HFFc6 (cell line): Measurements from ENCODE around the gene DNASE2B. TPM values are rescaled to one million over a fixed set of nuclear protein-coding genes. Genes with fewer than 3 reads are reported as not detected.

Source experiments
- DNase-seq: peaks from one replicate; pipeline ENCODE4 v3.0.0-alpha.2; 2018
- H3K27ac Mint-ChIP-seq: 2 replicates; pipeline ENCODE4 v1.8.0; 2020; ENCODE audit warnings: mild to moderate bottlenecking, mixed read lengths
- H3K27me3 Mint-ChIP-seq: 2 replicates; pipeline ENCODE4 v1.8.0; 2021; ENCODE audit warnings: mild to moderate bottlenecking, moderate library complexity, mixed read lengths; ENCODE audit not compliant: insufficient read depth
- H3K36me3 Mint-ChIP-seq: 2 replicates; pipeline ENCODE4 v1.8.0; 2021; ENCODE audit warnings: low read depth, mixed read lengths
- H3K4me1 Mint-ChIP-seq: 2 replicates; pipeline ENCODE4 v1.8.0; 2020; ENCODE audit warnings: low read depth, mixed read lengths
- H3K4me3 Mint-ChIP-seq: 2 replicates; pipeline ENCODE4 v1.8.0; 2020; ENCODE audit warnings: mild to moderate bottlenecking, moderate library complexity, mixed read lengths
- H3K9me3 Mint-ChIP-seq: 2 replicates; pipeline ENCODE4 v1.8.0; 2020; ENCODE audit warnings: mild to moderate bottlenecking, mixed read lengths
- total RNA-seq, 6 experiments: library from RNA; stranded (reverse); fragmentation: NEBNext Ultra II Directional; extraction: Animal tissue kit (Norgen Biotek cat#: 25700); gene quantifications; 2 replicates in 1 of 6; 3 replicates in 5 of 6; pipeline ENCODE4 v1.2.3, GENCODE V29; 2021
- TF ChIP-seq, protein P1 (sequence below): fragments of 200-600 bp; sonication (generic); IDR thresholded peaks from 2 replicates; pipeline ENCODE4 v1.5.0; 2021; ENCODE audit warnings: antibody characterized with exemption, mild to moderate bottlenecking

DNASE2B gene
- total RNA-seq, 6 experiments from 2014 or later = not detected

DNA sequence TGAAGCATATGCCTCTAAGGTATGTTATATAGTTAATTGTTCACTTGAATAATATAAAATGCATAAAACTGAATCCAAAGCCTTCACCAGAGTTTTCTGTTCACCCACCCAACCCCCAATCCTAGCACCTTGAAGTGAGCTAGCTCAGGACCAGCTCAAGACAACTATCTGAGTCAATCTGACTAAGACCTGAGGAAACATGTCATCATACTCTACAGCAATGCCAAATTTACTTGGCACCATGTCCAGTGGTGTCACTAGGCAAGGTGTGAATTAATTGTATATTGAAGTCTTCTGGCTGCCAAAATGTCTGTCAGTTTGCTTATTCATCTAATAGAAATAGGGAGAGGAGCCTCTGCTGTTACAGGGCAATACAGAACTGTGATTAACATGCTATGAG, 3.8 kb downstream of the DNASE2B start:
- TF ChIP-seq, protein P1, sequence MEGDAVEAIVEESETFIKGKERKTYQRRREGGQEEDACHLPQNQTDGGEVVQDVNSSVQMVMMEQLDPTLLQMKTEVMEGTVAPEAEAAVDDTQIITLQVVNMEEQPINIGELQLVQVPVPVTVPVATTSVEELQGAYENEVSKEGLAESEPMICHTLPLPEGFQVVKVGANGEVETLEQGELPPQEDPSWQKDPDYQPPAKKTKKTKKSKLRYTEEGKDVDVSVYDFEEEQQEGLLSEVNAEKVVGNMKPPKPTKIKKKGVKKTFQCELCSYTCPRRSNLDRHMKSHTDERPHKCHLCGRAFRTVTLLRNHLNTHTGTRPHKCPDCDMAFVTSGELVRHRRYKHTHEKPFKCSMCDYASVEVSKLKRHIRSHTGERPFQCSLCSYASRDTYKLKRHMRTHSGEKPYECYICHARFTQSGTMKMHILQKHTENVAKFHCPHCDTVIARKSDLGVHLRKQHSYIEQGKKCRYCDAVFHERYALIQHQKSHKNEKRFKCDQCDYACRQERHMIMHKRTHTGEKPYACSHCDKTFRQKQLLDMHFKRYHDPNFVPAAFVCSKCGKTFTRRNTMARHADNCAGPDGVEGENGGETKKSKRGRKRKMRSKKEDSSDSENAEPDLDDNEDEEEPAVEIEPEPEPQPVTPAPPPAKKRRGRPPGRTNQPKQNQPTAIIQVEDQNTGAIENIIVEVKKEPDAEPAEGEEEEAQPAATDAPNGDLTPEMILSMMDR = no peak
- H3K4me3 Mint-ChIP-seq = no peak overlapping the region
- H3K27ac Mint-ChIP-seq = no peak overlapping the region
- peak; percentile 1 for DNase-seq
- no peaks in the 10 kb centered on the region; the same call in 1 of the 2 replicates for H3K27me3 Mint-ChIP-seq
- H3K36me3 Mint-ChIP-seq = no peaks in the 10 kb centered on the region
- no peaks in the 10 kb centered on the region for H3K9me3 Mint-ChIP-seq
- H3K4me1 Mint-ChIP-seq = peaks cover 31% of the 10 kb centered on the region

DNA sequence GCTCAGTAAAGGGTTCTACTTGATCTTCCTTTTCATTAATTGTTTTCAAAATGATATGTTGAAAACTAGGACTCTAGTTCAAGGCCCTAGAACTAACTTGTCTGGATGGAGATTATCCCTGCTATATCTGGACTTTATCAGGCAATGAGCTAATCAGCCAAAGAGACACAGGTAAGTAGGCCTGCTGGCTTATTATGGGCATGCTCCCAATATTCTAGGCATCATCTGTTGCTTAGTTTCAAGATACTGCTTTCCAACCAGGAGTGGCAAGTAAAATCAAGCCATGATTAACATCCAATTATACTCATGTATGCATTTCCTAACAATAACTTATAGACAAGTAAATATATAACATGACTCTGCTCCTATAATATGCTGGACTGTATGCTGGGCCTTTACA, 4.2 kb downstream of the DNASE2B start:
- no peak for DNase-seq
- Mint-ChIP-seq H3K4me3 (no peak overlapping the region), H3K4me1 (peaks cover 32% of the 10 kb centered on the region), H3K27me3 (no peaks in the 10 kb centered on the region; the same call in 1 of the 2 replicates), H3K36me3 (no peaks in the 10 kb centered on the region), H3K27ac (no peak overlapping the region), H3K9me3 (no peaks in the 10 kb centered on the region)
- TF ChIP-seq, protein P1 = no peak

DNA sequence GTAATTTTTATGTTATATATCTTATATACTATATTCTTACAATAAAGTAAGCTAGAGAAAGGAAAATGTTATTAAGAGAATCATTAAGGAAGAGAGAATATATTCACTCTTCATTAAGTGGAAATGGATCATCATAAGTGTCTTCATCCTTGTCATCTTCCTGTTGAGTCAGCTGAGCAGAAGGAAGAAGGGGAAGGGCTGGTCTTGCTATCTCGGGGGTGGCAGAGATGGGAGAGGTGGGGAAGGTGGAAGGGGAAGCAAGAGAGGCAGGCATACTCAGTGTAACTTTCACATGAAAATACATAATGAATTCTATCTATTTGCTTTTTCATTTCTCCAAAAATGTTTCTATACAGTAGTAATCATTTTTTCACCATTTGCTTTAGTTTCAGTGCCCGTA, 5.1 kb downstream of the DNASE2B start:
- Mint-ChIP-seq H3K36me3 (no peaks in the 10 kb centered on the region), H3K4me1 (peaks cover 32% of the 10 kb centered on the region), H3K9me3 (no peaks in the 10 kb centered on the region), H3K27me3 (no peaks in the 10 kb centered on the region; the same call in 1 of the 2 replicates), H3K4me3 (no peak overlapping the region), H3K27ac (no peak overlapping the region)
- TF ChIP-seq, protein P1 = no peak
- no peak for DNase-seq

DNA sequence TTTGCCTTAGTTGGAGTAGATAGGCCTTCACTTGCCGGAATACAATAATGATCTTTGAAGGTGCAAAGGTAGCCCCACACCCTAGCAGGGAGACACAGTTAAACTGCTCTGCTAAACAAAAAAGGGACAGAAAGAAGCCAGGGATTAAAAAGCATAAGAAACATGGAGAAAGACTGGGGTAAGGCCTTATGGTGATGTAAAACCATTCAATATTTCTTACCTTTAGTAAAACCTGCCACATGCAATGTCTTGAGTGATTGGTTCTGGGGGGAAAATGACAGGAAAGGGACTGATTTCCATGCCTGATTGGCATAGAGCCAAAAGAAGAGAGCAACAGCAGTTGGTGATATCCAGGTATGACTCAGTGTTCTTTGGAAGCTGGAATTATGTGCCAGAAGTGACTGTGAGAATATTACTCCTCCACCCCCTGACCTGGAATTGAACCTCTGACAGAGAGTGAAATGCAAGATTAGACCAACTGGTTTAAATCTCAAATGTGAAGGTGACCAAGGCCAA, 8.1 kb downstream of the DNASE2B start:
- DNase-seq = peak; percentile 24
- TF ChIP-seq, protein P1 = no peak
- Mint-ChIP-seq H3K36me3 (no peaks in the 10 kb centered on the region), H3K27me3 (no peaks in the 10 kb centered on the region), H3K9me3 (no peaks in the 10 kb centered on the region), H3K4me1 (peaks cover 33% of the 10 kb centered on the region), H3K4me3 (no peak overlapping the region), H3K27ac (no peak overlapping the region)

DNA sequence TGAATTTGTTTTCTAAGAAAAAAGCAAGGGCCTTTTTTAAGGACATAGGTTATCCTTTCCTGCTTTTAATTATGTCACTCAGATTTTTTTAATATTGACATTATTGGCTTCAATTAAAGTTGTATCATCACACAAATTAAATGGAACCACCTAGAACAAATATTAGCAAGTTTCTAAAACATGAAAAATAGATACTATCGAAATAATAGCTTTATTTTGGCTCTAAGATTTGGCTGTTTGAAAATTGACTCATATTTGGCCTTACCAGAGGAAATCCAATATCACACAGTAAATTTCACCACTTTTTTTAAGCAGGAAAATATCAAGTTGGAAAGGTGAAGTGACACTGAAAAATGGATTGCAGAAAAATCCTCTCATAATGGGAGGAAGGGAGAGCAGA, 9.2 kb downstream of the DNASE2B start:
- H3K4me3 Mint-ChIP-seq = no peak overlapping the region
- no peaks in the 10 kb centered on the region for H3K27me3 Mint-ChIP-seq
- no peaks in the 10 kb centered on the region for H3K9me3 Mint-ChIP-seq
- H3K36me3 Mint-ChIP-seq = no peaks in the 10 kb centered on the region
- H3K27ac Mint-ChIP-seq = no peak overlapping the region
- peaks cover 23% of the 10 kb centered on the region for H3K4me1 Mint-ChIP-seq
- TF ChIP-seq, protein P1 = no peak
- DNase-seq = no peak
